GM19324 (cell line): ENCODE measurements around the gene EXOC6B.

Experiments
- ATAC-seq: cut with Tn5 transposase; IDR thresholded peaks from one replicate; pipeline ENCODE4 v1.9.1; 2021; ENCODE audit warnings: mild to moderate bottlenecking, moderate library complexity; ENCODE audit not compliant: unreplicated experiment, low FRiP score

Gene EXOC6B

DNA sequence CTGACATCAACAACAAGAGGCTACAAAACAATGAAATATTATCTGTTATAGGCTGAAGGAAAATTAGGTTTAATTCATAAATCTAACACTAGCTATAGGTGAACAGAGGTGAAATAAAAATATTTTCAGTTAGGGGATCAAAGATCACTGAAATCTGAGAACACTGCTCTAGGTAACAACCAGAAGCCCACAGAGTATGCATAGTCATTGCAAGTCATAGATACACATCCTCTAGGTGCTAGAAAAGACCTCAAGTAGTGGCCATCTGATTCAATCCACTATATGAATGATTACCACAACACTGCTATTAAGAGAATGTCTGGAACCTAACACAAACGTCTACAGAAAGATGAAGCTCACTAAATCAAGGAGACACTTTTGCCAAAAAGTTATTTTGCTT lies 413.6 kb downstream of the EXOC6B start:
- no peak for ATAC-seq

DNA sequence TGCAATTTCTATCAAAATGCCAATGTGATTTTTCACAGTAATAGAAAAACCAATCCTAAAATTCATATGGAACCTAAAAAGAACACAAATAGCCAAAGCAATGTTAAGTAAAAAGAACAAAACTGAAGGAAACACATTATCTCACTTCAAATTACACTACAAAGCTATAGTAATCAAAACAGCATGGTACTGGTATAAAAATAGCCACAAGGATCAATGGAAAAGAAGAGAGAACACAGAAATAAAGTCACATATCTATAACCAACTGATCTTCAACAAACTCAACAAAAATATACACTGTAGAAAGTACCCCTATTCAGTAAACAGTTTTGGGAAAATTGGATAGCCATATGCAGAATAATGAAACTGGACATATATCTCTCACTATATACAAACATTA lies 426.0 kb downstream of the EXOC6B start:
- ATAC-seq = no peak

DNA sequence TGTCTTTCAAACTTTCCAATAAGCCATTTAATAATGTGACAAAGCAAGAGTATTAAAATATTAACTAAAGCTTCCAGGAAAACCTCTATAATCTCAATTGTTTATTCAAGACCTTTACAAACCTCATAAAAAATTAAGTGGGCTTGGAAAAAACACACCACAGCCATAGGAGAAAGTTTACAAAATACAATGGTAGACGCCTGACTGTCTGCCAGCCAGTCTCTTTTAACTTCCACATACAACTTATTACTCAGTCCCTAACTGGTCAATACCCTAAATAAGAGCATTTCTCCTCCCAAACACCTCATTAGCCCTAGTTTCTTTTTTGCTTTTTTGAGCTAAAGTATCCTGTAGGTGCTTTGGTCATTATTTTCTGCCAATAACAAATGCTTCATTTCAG lies 430.7 kb downstream of the EXOC6B start:
- no peak for ATAC-seq

DNA sequence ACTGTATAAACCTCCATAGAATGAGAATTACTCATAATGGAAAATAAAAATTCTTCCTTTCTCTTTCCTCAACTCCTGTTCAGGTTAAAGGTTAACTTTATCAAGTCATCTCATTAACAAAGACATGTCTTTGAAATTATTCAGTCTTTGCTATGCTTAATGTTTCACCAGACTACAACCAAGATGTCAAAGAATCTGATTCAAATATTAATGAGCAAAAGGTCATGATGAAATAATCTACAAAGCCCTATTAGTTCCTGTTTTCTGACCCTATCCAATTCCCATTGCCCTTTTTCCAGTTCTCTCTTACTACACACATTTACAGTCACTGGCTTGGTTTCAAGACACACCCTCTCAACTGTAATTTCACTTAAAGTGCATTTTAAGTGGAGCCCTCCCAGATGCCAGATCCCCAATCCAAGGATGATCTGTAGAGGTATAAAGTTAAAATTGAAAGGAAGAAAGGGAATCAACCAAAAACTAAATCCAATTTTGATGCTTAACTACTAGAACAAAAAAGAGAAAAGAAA lies 431.2 kb downstream of the EXOC6B start:
- ATAC-seq = no peak

DNA sequence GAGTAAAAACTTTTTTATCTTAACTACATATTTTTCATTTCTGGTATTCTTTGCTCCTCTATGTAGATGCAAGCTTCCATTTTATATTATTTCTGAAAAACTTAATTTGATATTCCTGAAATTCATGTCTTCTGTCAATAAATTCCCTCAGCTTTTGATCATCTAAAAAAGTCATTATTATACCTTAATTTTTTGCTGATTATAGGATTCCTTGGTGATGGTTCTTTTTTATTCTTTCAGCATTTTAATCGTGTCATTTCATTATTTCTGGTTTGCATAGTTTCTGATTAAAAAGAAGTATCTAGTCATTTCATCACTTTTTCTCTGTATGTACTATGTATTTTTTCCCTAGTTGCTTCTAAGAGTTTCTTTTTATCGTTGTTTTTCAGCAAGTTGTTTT lies 436.4 kb downstream of the EXOC6B start:
- ATAC-seq = no peak

DNA sequence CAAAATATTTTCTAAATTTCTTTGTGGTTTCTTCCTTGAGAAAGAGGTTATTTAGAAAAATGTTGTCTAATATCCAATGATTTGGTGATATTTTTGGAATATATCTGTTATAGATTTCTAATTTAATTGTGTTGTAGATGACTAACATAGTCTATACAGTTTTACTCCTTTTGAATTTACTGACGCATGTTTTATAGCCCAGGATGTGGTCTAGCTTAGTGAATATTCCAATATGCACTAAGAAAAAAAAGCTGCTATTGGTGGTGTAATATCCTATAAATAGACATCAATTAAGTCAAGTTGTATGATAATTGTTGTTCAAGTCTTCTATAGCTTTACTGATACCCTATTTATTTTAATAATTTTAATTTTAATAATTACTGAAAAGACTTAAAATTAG lies 437.6 kb downstream of the EXOC6B start:
- ATAC-seq = no peak

DNA sequence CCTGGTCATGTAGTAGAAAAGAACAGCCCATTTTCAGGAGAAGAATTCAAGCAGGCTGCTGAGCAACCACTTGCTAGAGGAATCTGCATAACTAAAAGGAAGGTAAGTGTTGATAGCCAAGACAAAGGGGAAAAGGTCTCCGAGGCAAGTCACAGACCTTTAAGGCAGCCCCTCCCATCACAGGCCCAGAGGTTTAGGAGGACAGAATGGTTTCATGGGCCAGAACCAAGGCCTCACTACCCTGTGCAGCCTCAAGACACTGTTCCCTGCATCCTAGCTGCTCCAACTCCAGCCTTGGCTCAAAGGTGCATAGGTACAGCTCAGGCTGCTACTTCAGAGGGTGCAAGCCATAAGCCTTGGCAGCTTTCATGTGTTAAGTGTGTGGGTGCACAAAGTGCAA lies 439.5 kb downstream of the EXOC6B start:
- ATAC-seq = no peak

DNA sequence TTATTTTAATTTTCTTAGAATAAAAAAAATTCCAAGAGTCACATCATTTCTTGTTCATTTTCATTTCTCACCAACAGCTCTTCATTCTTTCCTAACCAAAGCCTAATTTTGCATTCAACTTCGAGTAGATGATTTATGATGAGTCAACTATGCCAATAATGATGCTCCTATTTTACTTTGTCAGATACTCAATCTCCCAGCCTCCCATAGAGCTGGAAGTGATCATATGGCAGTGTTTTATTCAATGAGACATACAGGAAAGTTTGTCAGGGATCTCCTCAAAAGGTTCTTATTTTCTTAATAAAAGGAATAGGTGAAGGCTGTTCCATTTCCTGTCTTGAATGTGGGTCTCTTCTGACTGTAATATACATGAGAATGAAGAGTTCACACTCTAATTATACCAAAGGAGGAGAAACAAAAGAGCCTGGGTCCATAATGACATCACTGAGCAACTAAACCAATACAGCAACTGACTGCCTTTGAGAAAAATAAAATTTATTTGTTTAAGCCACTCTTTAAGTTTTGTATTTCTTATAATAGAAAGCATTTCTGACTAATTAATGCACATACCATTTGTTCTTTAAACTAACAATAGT lies 447.0 kb downstream of the EXOC6B start:
- ATAC-seq = no peak

DNA sequence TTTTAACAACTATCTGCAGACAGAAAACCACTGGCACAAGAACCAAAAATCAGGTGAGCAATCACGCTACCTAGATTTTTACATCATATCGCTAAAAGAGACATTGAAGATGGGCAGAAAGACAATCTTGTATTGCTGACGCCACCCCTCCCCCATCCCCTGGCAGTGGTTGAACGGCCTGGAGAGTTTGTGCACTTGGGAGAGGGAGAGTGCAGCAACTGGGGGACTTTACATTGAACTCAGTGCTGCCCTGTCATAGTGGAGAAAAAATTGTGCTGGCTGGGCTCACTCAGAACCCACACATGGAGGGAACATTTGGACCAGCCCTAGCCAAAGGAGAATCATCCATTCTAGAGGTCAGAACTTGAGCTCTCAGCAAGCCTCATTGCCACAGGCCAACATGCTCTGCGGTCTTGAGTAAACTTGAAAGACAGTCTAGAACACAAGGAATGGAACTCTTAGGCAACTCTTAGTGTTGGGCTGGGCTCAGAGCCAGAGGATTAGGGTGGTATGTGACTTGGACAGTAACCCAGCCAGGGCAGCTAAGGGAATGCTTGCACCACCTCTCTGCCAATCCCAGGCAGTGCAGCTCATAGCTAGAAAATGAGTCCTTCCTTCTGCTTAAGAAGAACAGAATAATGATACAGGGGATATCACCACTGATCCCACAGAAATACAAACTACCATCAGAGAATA lies 458.2 kb downstream of the EXOC6B start:
- no peak for ATAC-seq

DNA sequence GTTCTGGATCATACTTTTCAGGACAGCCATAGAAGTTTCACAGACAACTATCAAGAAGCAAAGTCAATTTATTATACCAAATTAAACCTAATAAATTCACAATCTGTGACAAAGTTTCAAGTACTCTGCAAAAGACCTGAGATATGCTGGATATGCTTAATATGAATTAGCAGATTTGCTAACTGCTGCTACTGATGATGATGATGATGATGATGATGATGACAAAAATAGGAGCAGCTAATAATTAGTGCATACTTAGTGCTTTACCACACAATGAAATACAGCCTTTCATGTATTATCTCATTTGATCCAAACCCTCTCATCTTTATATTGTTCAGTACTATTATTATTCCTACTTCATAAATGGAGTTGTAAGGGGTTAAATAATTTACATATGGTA lies 462.4 kb downstream of the EXOC6B start:
- no peak for ATAC-seq

DNA sequence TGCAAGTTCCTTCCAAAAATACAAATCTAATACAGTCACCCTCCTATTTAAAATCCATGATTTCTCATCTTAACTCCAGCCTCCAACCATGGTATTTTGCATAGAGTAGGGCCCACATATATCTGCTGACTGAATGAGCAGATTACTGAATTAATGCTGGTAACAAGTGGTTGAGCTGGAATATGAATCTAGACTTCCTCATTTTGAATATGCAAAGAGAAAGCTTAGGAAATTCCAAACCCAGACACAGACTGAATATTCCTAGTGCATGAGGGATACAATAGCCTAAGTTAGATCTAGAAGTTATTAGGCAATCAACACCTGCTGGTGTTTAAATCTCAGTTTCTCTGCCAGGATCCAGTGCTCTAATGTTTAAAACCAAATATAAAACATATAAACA lies 463.1 kb downstream of the EXOC6B start:
- ATAC-seq = no peak

DNA sequence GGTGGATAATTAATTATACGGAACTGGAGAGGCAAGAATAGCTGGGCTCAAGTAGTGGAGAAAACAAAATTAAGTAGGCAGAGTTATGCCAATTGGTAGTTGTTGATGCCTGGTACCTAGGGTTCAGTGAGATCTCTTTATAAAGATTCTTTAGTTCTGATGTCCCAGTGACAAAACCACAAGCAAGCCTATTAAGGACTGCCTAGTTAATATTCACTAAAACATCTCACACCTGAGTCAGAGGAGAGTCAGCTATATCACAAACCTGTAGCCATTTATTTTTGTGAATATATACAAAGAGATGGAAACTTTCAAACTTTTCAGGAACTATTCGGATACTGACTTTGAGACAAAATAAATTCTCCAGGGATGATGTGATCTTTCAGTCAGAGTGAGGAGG lies 464.3 kb downstream of the EXOC6B start:
- no peak for ATAC-seq

DNA sequence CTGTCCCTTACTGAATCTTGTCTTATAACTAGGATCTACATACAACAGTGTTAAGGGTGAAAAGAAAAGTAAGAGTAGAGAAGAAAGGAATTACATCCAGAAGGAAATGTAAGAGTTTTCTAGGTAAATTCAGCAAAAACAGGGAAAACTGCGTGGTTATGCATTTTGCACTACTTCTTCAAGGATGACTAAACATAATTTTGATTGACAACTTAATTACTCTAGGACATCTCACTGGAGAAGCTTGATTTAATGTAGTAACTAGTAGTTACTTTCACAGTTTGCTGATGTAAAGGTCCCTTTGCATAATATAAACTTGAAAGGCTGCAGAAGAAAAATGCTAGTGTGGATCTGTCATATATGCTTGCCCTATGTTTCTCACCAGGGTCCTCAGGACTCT lies 464.8 kb downstream of the EXOC6B start:
- no peak for ATAC-seq

DNA sequence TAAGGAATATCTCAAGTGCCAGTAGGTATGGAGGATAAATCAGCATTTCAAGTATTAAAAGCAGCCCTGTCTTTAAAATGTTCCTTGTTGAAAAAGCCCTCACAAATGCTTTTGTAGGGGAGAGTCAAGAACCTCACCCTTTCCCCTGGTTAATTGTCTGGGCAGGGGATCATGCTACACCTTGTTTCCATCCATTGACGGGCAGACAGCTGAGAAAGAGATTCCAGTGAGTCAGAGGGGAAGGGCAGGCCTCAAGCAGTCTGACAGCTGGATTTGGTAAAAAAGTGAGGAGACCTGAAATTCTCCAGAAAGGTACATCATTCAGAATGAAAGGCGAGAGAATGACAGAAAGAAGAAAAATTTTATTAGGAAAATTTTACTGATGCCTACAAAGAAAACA lies 475.0 kb downstream of the EXOC6B start:
- ATAC-seq = no peak

DNA sequence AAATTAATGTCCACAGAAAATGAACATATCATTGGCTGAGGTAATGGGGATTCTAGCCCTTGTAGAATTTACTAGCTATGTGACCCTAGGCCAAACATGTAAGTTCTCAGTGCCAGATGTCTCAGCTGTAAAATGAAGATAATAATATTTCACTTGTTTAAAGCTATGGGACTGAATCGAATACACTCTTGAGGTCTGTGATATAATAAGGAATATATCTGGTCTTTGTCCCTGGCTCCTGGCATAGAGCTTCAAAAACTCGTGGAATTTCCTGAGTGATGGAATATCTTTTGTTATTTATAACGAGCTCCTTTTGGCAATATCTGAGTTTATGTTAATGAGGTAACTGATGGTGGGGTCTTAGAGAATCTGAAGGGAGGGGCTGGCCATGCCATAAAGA lies 476.8 kb downstream of the EXOC6B start:
- no peak for ATAC-seq

DNA sequence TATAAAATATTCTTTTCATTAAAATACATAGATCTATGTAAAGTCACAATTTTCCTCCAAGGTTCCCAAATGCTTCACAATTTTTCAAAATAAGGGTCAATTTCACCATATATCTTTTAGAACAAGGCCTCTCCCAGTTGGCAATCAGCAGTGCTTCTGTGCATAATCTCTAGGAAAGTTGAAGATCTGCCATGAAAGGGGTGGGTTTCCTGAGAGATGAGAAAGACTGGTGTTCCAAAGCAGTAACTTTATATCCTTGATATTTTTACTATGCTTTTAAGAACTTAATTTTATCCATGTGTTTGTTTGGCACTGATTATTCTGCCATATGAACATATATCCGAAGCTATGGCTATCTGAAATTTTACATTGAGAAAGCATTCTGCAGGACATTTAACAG lies 478.8 kb downstream of the EXOC6B start:
- no peak for ATAC-seq

DNA sequence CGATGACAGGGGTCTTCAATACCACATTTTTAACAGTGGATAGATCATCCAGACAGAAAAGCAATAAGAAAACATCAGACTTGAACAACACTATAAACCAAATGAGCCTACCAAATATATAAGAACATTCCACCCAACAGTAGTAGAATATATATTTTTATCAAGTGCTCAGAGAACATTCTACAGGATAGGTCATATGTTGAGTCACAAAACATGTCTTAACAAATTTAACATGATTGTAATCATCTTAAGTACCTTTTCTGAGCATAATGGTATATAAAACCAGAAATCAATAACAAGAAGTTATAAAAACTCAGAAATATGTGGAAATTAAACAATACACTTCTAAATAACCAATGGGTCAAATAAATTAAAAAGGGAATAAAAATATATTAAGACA lies 484.2 kb downstream of the EXOC6B start:
- no peak for ATAC-seq

DNA sequence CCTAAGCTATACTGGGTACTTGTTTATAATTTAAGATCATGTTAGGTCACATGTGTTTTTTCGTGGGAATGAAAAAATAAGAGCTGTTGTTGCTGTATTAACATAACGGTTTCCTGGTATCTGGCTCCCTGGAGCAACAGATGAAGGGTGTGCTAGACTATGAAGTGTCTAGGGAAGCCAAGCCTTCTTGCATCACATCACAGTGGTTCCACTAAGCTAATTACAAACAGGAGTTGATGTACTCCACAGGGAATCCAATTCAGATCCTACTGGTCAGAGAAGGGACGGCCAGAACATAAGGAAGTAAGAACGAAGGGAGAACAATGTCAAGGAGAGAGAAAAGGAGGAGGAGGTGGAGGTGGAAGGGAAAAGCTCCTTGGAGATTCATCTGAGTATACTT lies 485.2 kb downstream of the EXOC6B start:
- no peak for ATAC-seq

DNA sequence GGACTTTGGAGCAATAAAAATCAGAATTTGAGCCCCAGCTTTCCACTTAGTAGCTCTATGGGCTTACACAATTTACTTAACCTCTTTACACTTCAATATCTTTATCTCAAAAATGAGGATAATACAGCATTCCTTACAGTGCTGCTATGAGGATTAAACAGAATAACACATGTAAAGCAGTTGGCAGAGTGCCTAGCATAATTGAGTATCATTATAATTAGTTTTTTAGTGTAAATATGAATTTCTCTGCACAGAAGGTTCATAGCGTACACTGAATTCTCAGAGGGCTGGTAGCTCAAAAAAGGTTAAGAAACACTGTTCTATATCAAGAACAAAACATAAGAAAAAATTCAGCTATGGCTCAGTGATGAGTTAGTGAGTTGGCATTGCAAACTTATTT lies 487.8 kb downstream of the EXOC6B start:
- ATAC-seq = no peak

DNA sequence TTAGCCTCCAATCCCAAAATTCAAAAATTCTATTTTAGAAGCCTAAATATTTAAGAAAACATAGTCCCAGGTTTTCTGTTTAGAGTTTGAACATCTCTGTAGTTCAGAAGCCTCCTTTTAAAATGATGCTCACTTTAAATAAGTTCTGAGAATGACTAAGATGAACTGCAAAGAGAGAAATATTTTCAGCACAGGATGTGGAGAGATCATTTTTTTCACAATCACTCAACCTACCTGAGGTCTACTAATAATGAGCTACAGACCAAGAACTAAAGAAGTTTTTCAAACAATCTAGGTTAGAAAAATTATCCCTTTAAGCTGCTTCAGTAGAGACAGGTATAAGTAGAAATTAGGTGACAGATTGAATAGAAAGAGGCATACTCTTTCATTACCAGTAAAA lies 493.1 kb downstream of the EXOC6B start:
- ATAC-seq = no peak

DNA sequence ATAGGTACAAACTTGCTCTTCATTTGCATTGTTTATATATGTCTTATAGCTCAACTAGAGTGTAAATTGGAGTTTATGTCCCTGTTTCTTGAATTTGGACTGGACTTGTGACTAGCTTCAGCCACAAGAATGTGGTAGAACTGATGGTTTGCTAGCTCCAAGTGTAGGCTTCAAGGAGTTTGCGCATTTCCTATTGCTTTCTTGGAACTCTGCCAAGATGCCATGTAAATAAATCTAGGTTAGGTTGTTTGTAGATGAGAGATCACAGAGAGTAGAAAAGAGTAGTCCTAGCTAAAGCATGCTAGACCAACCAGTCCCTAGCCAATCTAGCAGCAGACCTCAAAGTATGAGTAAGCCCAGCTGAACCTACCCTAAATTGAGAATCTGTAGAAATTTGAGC lies 495.2 kb downstream of the EXOC6B start:
- ATAC-seq = no peak

DNA sequence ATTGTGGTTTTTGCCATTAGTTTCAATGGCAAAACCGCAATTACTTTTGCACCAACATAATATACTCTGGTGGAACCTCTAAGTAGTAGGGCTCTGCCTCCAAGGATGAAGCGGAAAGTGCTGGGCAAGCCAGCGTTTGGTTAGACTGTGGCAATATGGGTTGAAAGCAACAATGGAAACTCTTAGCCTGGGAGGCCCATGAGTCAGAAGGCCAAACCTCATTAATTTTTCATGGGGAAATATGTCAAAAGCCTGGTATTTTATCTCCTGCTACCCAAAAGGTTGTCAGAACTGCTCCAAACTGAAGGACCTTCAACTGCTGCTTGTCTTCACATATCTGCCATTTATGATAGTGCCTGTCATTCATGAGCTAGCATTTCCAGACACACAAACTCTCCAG lies 499.1 kb downstream of the EXOC6B start:
- no peak for ATAC-seq
